H1 (cell line): ENCODE results near the gene CPTP.
A peak's percentile ranks its signal among the peaks of the same experiment; 100 is the strongest.

ENCODE experiments used
- CEBPB ChIP-seq: IDR thresholded peaks from 2 replicates; pipeline ENCODE4 v1.6.1; 2012; ENCODE audit warnings: low read depth, low read length
- CHD2 ChIP-seq: IDR thresholded peaks from 2 replicates; pipeline ENCODE4 v1.6.1; 2012; ENCODE audit warnings: low read length, improper control_type of control experiment
- CREB1 ChIP-seq: IDR thresholded peaks from 2 replicates; pipeline ENCODE4 v1.6.1; 2012; ENCODE audit warnings: inconsistent platforms
- MAFK ChIP-seq: IDR thresholded peaks from 2 replicates; pipeline ENCODE4 v1.6.1; 2012; ENCODE audit warnings: low read depth, mild to moderate bottlenecking, improper control_type of control experiment, low read length
- POLR2AphosphoS5 ChIP-seq: IDR thresholded peaks from 2 replicates; pipeline ENCODE4 v1.6.1; 2011; ENCODE audit warnings: low read depth, low read length
- RAD21 ChIP-seq, 2 experiments: IDR thresholded peaks in 1 of 2; conservative IDR thresholded peaks in 1 of 2; 2 replicates each; pipeline ENCODE4 v1.6.1; 2011; ENCODE audit warnings: low read depth in 2 of 2, low read length in 2 of 2, improper control_type of control experiment in 1 of 2, inconsistent platforms in 1 of 2, mild to moderate bottlenecking in 1 of 2, moderate library complexity in 1 of 2
- SRF ChIP-seq: IDR thresholded peaks from 2 replicates; pipeline ENCODE4 v1.6.1; 2011; ENCODE audit warnings: mild to moderate bottlenecking, low read depth, low read length, moderate library complexity
- ZNF274 ChIP-seq: IDR thresholded peaks from 2 replicates; pipeline ENCODE4 v1.7.0; 2012; ENCODE audit warnings: low read length, borderline replicate concordance; ENCODE audit errors: extremely low read depth
- TF ChIP-seq, protein P1 (sequence below), 3 experiments: IDR thresholded peaks; 1 replicate in 2 of 3; 2 replicates in 1 of 3; pipeline versions ENCODE4 v1.5.1 to v1.6.1; 2011; ENCODE audit warnings: low read length in 3 of 3, mild to moderate bottlenecking in 3 of 3, inconsistent platforms in 2 of 3, low read depth in 1 of 3, moderate library complexity in 1 of 3; ENCODE audit not compliant: insufficient read depth in 1 of 3; ENCODE audit errors: control extremely low read depth in 1 of 3
- TF ChIP-seq, protein P2 (sequence below): IDR thresholded peaks from 2 replicates; pipeline ENCODE4 v1.6.1; 2012; ENCODE audit warnings: inconsistent platforms

DNA sequence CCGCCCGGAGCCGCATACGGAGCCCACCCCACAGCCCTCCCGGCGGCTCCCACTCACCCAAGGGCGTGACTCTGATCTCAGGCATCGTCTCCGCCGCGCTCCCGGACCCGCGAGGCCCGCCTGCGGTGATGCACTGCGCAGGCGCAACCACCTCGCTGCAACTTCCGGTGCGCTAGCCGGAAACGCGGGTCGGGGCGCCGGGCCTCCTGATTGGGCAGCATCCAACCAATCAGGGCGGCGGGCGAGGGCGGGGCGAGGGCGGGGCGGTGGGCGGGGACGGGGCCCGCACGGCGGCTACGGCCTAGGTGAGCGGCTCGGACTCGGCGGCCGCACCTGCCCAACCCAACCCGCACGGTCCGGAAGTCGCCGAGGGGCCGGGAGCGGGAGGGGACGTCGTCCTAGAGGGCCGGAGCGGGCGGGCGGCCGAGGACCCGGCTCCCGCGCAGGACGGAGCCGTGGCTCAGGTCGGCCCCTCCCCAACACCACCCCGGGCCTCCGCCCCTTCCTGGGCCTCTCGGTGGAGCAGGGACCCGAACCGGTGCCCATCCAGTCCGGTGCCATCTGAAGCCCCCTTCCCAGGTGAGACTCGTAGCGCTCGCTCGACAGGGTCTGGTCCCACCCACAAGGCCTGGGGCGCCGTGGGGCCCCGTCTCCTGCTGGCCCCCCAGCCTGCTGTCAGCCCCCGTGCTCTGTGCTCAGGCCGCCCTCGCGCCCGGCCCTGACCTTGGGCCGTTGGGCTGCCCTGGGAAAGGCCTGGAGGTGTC, at the start of gene CPTP, which contains the start of gene INTS11:
- TF ChIP-seq RAD21 (IDR thresholded peaks at IDR 0.05 in 1 of 2, conservative IDR thresholded peaks at IDR 0.05 in 1 of 2; ENCODE audit: low read depth in 2 of 2, low read length in 2 of 2) (no peak), ZNF274 (no peak), MAFK (no peak), CHD2 (no peak), SRF (no peak), POLR2AphosphoS5 (peak; percentile 73; the same call in 1 of the 2 replicates), CREB1 (no peak), CEBPB (no peak)
- TF ChIP-seq, protein P1, sequence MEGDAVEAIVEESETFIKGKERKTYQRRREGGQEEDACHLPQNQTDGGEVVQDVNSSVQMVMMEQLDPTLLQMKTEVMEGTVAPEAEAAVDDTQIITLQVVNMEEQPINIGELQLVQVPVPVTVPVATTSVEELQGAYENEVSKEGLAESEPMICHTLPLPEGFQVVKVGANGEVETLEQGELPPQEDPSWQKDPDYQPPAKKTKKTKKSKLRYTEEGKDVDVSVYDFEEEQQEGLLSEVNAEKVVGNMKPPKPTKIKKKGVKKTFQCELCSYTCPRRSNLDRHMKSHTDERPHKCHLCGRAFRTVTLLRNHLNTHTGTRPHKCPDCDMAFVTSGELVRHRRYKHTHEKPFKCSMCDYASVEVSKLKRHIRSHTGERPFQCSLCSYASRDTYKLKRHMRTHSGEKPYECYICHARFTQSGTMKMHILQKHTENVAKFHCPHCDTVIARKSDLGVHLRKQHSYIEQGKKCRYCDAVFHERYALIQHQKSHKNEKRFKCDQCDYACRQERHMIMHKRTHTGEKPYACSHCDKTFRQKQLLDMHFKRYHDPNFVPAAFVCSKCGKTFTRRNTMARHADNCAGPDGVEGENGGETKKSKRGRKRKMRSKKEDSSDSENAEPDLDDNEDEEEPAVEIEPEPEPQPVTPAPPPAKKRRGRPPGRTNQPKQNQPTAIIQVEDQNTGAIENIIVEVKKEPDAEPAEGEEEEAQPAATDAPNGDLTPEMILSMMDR (IDR thresholded peaks at IDR 0.05; ENCODE audit: control extremely low read depth in 1 of 3, insufficient read depth in 1 of 3, low read depth in 1 of 3, low read length in 3 of 3), result no peak
- TF ChIP-seq, protein P2, sequence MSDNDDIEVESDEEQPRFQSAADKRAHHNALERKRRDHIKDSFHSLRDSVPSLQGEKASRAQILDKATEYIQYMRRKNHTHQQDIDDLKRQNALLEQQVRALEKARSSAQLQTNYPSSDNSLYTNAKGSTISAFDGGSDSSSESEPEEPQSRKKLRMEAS, result peak; percentile 44
